ENCODE data around the gene H6PD.
A peak's percentile ranks its signal among the peaks of the same experiment; 100 is the strongest.

The H6PD gene

DNA sequence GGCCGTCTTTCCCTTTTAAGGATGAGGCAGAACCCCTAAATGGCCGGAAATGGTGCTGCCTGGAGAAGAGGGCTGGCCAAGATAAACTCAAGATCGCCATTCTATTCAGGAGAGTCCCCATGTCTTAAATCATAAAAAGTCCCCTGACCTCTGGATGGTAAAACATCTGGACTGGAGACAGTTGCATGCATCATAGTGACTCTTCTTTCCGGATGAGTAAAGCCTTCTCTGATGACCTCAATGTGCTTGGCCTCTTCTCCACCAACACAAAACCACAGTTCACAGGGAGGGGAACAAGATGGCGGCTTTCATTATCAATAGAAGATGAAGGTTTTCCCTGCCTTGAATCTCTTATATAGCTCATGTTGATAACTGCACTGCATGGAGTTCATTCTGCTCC is 27.5 kb upstream of the H6PD start:
- DNase-seq: no peak

- no peak for DNase-seq
Observed at GRCh38 chr1:9207715-9208114, 26.9 kb upstream of the H6PD start.

- no peak for DNase-seq
Observed at GRCh38 chr1:9211291-9211811, 23.2 kb upstream of the H6PD start.

DNA sequence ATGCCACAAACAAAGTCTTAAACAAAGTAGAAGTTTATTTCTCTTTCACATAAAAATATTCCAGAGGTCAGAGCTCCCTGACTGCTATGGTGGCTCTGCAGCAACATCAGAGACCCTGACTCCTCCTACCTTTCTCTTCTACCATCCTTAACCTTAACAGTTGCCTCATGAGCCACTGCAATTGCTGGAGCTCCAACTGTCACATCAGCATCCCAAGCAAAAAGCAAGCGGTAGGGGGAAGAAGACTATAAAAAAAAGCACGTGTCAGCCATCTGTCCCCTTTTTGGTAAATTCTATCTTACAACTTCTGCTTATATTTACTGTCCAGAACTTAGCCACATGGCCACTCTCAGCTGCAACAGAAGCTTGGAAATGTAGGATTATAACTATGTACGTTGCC is 21.8 kb upstream of the H6PD start:
- no peak for DNase-seq

DNA sequence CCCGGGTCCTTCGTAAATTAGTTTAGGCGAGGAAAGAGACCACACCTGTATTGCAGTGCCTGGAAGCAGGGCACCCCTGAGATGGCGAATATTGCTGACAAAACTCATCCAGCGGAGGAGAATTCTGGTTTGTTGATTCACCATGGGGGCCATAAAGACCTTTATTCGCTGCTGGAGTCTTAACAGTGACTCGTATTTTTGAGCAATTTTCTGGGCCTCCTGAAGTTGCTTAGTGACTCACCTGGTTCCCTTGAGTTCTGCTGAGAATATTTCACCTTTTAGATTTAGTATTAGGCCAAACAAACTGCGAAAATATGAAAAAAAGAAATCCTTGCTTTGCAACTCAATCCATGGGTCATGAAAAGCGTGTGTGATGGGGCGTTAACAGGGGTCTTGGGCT is 20.6 kb upstream of the H6PD start:
- no peak for DNase-seq

DNA sequence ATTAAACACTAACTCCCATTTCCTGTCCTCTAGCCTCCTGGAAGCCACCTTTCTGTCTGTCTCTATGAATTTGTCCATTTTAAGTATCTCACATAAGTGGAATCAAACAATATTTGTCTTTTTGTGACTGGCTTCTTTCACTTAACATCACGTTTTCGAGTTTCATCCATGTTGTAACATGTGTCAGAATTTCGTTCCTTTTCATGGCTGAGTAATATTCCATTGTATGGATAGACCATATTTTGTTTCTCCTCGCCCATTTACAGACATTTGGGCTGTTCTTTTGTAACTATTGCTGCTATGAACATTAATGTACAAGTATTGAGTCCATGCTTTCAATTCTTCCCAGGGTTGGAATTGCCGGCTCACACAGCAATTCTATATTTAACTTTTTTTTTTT is 15.7 kb upstream of the H6PD start:
- DNase-seq: no peak

DNA sequence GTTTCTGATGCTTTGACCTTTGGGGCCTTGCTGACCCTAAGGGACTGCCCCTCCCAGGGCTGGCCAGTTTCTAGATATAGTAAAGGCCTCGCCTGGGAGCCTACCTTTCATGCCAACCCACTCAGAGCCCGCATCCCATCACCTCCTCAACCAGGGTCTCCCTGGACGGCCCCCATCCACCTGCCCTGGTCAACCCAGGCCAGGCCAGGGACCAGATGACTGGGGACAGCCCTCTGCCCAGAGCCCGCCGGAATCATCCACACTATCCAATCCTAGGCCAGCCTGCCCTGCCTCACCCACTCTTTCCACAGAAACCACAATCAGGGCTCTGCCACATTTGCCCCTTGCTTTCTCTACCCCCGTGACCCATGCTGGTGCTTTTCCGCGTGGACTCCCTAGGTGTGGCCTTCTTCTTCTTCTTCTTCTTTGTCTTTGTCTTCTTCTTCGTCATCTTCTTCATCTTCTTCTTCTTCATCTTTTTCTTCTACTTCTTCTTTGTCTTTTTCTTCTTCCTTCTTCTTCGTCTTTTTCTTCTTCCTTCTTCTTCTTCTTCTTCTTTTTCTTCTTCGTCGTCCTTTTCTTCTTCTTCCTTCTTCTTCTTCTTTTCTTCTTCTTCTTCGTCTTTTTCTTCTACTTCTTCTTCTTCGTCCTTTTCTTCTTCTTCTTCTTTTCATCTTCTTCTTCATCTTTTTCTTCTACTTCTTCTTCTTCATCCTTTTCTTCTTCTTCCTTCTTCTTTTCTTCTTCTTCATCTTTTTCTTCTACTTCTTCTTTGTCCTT is 11.5 kb upstream of the H6PD start:
- no peak for DNase-seq

- no peak for DNase-seq
Observed at GRCh38 chr1:9224664-9225410, 9.7 kb upstream of the H6PD start.

- no peak for DNase-seq
Observed at GRCh38 chr1:9225411-9225785, 9.2 kb upstream of the H6PD start.

DNA sequence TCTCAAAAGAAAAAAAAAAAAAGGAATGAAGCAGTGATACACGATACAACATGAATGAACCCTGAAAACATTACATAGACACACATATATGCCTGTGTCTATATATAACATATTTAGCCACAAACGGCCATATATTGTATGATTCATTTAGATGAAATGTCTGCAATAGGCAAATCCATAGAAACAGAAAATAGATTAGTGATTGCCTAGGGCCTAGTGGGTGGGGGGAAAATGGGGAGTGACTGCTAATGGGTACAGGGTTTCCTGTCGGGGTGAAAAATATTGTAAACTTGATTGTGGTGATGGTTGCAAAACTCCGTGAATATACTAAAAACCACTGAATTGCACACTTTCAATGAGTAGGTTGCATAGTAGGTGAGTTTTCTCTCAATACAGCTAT is 6.0 kb upstream of the H6PD start:
- peak; percentile 14 to 28 for DNase-seq

- no peak for DNase-seq
Observed at GRCh38 chr1:9229549-9229948, 5.0 kb upstream of the H6PD start.

DNA sequence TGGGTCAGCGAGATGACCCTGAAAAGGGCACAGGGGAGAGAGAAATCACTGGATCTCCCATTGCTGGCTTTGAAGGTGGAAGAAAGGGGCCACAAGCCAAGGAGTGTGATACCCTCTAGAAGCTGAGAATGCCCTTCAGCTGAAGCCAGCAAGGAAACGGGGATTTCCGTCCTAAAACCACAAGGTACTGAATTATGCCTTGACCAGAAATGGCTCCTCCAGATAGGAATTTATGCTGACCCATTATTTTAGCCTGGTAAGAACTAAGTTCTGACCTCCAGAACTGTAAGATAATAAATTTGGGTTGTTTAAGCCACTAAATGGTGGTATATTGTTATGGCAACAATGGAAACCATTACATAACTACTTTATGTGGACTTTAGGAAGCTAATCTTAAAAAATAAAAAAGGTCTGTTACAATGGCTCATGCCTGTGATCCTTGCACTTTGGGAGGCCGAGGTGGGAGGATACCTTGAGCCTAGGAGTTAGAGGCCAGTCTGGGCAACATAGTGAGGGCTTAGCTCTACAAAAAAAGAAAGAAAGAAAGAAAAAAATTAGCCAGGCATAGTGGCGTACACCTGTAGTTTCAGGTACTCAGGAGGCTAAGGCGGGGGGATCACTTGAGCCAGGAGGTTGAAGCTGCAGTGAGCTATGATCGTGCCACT is 3.6 kb upstream of the H6PD start:
- no peak for DNase-seq

DNA sequence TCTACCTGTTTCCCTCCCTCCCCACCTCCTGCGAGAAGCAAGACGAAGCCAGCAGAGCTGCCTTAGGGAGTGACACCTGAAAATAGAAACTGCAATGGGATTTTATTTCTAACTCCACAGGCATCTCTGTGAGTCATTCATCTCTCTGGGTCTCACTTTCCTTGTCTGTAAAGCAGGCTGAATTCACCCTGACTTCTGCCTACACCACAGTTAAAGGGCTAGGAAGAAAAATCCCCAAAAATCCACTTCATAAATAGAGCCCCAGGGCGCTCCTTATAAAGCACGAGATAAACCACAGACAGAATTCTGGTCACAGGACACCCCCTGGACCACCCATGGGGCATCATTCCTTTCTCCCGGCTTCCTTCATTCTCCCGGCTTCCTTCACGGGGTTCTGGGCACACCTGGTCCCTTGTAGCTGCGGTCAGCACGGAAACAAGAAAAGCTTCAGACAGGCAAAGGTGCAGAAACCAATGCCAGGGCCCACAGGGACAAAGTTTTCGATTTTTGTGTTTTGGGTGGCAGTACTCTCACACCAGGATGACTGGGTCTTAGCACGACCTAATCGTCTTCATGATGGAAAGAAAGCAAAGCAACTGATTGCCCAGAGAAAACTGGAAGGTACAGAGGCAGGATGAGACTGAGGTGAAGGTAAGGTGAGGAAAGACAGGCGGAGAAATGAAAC is 2.8 kb upstream of the H6PD start:
- no peak for DNase-seq

DNA sequence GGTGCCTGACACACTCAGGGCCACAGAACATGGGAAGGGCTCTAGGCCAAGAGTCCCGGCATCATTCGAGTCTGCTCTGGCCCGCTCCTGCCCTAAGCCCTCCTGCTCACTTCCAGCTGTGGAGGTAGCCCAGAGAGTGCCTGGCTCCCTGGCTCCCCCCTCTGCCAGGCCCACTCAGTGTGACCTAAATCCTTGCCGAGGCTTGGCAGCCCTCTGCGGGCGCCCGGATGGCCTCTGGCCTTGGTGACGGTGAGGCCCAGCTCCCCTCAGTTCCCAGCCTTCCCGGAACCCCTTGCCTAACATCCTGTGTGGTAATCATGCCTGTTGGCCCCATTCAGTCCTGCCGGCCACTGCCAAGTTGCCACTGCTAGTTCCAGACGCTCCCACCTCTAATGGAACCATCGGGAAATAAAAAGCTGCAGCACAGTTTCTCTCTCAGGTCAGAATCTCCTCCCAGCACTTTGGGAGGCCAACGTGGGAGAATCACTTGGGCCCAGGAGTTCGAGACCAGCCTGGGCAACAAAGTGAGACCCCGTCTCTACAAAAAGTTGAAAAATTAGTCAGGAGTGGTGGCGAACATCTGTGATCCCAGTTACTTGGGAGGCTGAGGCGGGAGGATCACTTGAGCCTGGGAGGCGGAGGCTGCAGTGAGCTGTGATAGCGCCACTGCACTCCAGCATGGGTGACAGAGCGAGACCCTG is 1.2 kb upstream of the H6PD start:
- DNase-seq: peak; percentile 44 to 49

GRCh38 chr1:9233942-9234222 is 692 bp upstream of the H6PD start:
- no peak for DNase-seq

- no peak for DNase-seq
Observed at GRCh38 chr1:9235096-9235459, 504 bp downstream of the H6PD start.

DNA sequence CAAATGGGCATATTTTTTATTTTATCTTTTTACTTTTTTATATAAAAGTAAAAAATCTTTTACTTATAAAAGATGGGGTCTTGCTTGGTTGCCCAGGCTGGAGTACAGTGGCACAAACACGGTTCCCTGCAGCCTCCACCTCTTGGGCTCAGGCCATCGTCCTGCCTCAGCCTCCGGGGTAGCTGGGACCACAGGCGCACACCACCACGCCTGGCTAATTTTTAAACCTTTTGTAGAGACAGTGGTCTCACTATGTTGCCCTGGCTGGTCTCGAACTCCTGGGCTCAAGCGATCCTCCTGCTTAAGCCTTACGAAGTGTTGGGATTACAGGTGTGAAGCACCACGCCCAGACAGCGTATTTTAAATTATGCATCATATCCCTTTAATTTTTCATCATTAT is 986 bp downstream of the H6PD start:
- no peak for DNase-seq

DNA sequence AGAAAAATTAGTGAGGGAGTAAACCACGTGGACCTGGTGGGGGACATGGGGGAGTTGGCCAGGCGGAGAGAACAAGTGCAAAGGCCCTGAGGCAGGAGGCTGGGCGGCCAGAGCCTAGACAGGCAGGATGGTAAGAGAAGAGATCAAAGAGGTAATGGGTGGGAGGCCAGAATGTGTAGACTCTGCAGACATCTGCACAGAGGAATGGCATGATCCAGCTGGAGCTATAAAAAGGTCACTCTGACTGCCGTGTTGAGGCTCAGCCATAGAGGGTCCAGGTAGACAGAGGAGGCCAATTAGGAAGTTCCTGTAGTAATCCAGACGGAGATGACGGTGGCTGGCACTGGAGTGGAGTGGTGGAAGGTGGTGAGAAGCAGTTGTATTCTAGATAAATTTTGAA is 3.6 kb downstream of the H6PD start:
- no peak for DNase-seq

DNA sequence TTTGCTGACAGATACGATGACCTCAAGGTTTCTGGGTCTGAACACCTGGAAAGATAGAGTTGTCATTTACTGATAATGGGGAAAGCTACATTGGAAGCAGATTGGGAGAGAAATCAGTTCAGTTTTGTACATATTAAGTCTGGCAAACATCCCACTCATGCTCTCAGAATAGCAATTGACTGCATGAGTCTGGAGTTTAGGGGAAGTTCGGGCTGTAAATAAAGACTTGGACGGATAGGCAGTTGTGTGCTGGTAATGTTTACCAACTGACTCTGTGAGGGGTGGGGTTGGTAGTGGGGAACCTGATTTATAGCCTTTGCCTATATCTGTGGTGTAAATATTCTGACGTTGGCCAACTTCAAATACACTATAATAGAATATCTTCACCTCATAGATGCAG is 4.0 kb downstream of the H6PD start:
- no peak for DNase-seq

DNA sequence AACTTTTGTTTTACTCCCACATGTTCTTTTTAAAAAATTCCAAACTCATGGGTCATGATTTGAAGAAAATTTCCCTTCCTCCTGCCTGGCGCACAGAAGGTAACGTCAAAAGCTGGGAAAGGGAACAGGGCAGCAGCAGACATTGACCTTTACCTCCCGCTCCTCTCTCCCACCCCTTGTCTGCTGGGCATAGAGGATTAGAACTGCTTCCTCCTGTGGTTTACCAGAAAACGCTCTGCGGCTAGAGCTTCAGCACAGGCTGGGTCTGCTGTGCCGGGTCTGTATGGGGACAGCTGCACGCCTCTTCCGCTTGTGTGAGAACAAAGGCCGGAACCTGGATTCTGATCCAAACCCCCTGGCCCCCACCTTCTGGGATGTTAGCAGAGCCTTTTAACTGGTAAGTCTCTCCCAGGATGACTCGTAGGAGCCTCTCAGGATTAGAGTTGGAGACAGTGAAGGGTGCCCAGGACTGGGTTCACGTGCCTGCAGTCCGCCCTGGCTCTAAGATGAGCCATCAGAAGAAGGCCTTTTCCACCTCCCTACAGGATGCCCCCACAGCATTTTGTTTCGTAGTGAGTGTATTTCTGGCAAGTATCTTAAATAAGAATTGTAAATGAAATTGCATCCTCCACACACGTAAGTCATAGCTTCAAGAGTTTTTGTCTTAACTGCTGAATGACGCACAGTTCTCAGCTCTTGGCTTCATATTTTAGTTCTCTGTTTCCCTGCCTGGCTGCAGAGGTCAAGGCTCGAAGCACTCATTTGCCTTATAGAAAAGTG is 5.2 kb downstream of the H6PD start:
- DNase-seq: peak; percentile 79 to 87

GRCh38 chr1:9240914-9241820 is 6.6 kb downstream of the H6PD start:
- DNase-seq: no peak
